ENCODE data around the gene SGIP1.

- TF ChIP-seq GABPA (IDR thresholded peaks at IDR 0.05; ENCODE audit: low read depth) (no peak), CTCF (IDR thresholded peaks at IDR 0.05) (no peak), REST (IDR thresholded peaks at IDR 0.05; ENCODE audit: low read depth, low read length) (no peak), EP300 (IDR thresholded peaks at IDR 0.05; ENCODE audit: borderline replicate concordance in 1 of 2, low read depth in 1 of 2, low read length in 1 of 2) (no peak), CHD2 (IDR thresholded peaks at IDR 0.05; ENCODE audit: low read length, partially characterized antibody) (no peak), IRF3 (IDR thresholded peaks at IDR 0.05; ENCODE audit: low read depth, low read length) (no peak), NFIC (IDR thresholded peaks at IDR 0.05; ENCODE audit: borderline replicate concordance) (no peak)
Measured at GRCh38 chr1:66527686-66528085, 6.3 kb upstream of the SGIP1 start.

All from SK-N-SH (cell line).